GM13977 (cell line): ENCODE measurements around the gene XPNPEP2.

ENCODE experiments used
- DNase-seq: peaks from one replicate; pipeline ENCODE4 v3.0.0; 2012; ENCODE audit warnings: low spot score
- CTCF ChIP-seq: IDR thresholded peaks from 2 replicates; pipeline ENCODE4 v1.5.1; 2012; ENCODE audit warnings: mild to moderate bottlenecking, control low read depth; ENCODE audit not compliant: insufficient read depth; ENCODE audit errors: extremely low read depth, missing control alignments
- in situ Hi-C: fragments of 300-500 bp; cut with MboI; formaldehyde crosslinking; loops from one replicate; pipeline ENCODE4 v1.12.0; 2022; ENCODE audit warnings: low sequenced_read_pairs, low pct_unique_long_range_greater_than_20kb, mixed read lengths, inconsistent platforms; ENCODE audit not compliant: unreplicated experiment

Gene XPNPEP2

DNA sequence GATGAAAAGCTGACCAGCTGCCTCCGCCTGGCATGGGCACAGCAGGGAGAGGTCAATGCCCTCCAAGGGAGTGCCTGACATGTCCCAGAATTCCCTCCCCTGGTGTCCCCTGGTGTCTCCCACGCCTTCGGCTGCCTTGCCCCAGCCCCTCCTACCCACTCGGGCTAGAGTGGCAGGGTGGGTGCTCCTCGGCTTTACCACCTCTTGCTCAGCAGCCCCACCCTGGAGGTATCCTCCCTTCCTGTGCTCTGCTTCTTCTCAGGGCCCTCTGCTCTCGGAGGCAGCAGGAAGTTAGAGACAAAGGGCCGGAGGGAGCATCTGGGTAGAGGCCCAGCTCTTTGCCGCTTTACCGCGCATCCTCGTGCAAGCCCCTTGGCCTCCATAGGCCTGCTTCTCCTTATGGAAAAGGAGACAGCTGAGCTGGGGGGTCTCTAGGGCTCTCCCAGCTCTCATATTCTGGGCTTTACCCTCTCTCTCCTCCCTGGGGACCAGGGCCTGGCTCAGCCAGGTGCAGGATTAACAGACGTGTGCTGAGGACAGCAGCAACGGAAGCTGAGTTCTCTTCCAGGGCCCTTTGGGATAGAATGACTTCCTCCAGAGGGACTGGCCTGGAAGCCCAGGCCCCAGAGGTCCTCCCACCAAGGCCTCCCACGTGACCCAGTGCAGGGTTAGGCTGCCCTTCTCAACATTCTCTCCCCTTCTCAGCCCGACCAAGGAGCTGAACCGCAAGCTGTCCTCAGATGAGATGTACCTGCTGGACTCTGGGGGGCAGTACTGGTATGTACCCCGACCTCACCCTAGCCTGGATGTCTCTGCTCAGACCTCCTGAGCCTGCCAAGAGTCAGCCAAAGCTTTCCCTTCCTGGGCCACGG lies 17.2 kb downstream of the XPNPEP2 start:
- in situ Hi-C loops: no loop called here
- DNase-seq: no peak
- peak; percentile 35 for TF ChIP-seq CTCF

GRCh38 chrX:129759576-129760061 lies 20.8 kb downstream of the XPNPEP2 start:
- in situ Hi-C loops: no loop called here
- no peak for TF ChIP-seq CTCF
- DNase-seq: no peak

- in situ Hi-C loops: no loop called here
- no peak for DNase-seq
- no peak for TF ChIP-seq CTCF
These were observed 21.4 kb downstream of the XPNPEP2 start for GRCh38 chrX:129760155-129760554.

- no peak for DNase-seq
- TF ChIP-seq CTCF: no peak
- in situ Hi-C loops: no loop called here
These were observed 22.2 kb downstream of the XPNPEP2 start for GRCh38 chrX:129760981-129761380.

DNA sequence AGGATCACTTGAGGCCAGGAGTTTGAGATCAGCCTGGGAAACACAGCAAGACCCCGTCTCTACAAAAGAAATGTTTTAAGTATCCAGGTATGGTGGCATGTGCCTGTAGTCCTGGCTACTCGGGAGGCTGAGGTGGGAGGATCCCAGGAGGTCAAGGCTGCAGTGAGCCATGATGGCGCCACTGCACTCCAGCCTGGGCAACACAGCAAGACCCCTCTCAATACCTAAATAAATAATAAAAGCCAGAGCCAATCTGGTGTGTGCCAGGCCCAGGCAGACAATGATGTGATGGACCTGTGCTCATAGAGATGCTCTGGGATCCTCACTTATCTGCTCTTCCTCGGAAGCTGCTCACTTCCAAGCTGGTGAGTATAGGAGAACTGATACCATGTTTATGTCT lies 22.8 kb downstream of the XPNPEP2 start:
- in situ Hi-C loops: no loop called here
- no peak for DNase-seq
- TF ChIP-seq CTCF: no peak

- in situ Hi-C loops: no loop called here
- no peak for DNase-seq
- no peak for TF ChIP-seq CTCF
These were observed 23.7 kb downstream of the XPNPEP2 start for GRCh38 chrX:129762448-129762847.
